GM19025 (cell line): ENCODE measurements around the gene TAS2R13.

Experiments used
- ATAC-seq: cut with Tn5 transposase; IDR thresholded peaks from one replicate; pipeline ENCODE4 v1.9.1; 2021; ENCODE audit warnings: mild to moderate bottlenecking, low read depth, moderate library complexity; ENCODE audit not compliant: unreplicated experiment

The TAS2R13 gene

DNA sequence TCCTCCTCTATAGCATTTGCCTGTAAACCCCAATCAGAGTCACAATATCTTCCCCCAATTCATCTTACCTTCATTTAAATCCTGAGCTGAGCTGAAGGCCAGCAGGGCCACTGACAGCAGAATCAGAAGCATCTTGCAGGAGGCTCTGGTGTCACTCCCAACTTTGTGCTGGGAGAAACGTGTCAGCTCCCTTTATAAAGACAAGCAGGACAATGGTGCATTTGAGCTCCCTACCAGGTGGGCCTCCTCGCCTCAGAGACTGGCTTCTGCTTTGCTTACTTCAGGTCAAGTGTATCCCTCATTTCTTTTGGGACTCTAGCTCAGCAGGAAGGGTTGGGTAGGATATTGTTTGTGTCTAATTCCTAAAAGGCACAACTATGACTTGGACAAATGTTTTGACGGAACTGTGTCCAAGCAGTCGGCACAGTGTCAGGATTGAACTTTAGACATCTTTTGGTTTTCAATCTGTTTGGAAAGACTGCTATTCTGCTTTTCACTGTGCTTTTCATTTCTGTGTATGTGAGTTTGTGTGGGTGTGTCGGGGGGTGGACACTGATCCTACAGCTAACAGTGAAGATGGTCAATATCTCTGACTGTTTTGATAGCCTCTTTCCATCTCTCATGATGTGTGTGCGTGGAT, 25.2 kb downstream of the TAS2R13 start, which contains the start of gene PRH1:
Gene PRH1, minus strand, starts transcription at position 170 of the 640 bp plus-strand sequence. Its CDS starts 38 bp downstream, at position 132.
- ATAC-seq: no peak

- ATAC-seq: no peak
These were observed 36.0 kb downstream of the TAS2R13 start for GRCh38 chr12:10873378-10873777.

- no peak for ATAC-seq
These were observed 42.0 kb downstream of the TAS2R13 start for GRCh38 chr12:10867381-10867780.

DNA sequence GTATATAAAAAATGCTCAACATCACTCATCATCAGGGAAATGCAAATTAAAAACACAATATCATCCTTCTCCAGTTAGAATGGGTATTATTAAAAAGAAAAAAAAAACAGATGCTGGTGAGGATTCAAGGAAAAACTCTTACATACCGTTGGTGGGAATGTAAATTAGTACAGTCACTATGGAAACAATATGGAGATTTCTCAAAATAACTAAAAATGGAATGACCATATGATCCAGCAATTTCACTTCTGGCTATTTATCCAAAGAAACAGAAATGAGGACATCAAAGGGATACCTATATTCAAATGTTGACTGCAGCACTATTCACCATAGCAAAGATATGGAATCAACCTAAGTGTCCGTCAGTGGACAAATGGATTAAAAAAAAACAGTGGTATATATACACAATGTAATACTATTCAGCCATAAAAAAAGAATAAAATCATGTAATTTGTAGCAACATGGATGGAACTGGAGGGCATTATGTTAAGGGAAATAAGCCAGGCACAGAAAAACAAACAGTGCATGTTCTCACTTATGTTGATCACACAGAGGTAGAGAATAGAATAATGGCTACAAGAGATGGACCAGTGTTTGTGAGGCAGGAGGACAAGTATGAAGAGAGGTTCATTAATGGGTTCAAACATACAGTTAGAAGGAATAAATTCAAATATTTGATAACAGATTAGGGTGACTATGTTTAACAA, 45.7 kb downstream of the TAS2R13 start:
- no peak for ATAC-seq

DNA sequence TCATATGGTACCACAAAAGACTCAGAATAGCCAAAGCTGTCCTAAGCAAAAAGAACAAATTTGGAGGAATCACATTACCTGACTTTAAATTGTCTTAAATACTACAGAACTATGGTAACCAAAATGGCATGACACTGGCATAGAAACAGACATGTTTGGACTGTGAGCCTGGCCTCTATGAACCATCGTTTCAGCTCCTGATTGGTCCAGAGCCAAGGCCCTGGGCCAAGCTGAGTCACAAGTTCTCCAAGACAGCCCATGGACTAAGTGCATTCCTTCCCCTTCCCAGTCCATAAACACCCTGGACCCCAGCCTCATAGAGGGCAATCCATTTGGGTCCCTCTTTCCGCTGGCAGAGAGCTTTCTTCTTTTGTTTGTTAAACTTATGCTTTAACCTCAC, 48.0 kb downstream of the TAS2R13 start:
- no peak for ATAC-seq
